ENCODE results near the gene PRSS12.
"Not testable (repeated sequence)": the region's sequence is repeated elsewhere in the genome, so short reads cannot be mapped to it uniquely, and the experiment has no call there.

Gene PRSS12

GRCh38 chr4:118352843-118353533 is at the start of gene PRSS12:
TSS of gene PRSS12 (minus strand) at chr4:118353003. CDS start at chr4:118352720, 283 bp downstream.
- Histone ChIP-seq H3K4me1 (peaks cover 0 to 20% (median 17%) of the 10 kb centered on the region in 4 donors), H3K36me3 (no peaks in the 10 kb centered on the region), H3K9me3 (no peaks in the 10 kb centered on the region), H3K4me3 (peak within 1 kb of the TSS; percentile 31 to 50), H3K27me3 (peaks cover 0 to 73% of the 10 kb centered on the region in 2 donors), H3K27ac (no peak within 1 kb of the TSS)
- peak; percentile 40 to 56 for TF ChIP-seq CTCF (IDR thresholded peaks at IDR 0.05)
- DNase-seq, result no peak
- intact Hi-C loops (cut with DNase I; ENCODE audit: low total_unique reads), result no loop called here

- H3K9me3 ChIP-seq, result no peaks in the 10 kb centered on the region
- no peaks in the 10 kb centered on the region for H3K36me3 ChIP-seq
- no peaks in the 10 kb centered on the region for H3K27me3 ChIP-seq
- no peak for DNase-seq
- TF ChIP-seq CTCF (IDR thresholded peaks at IDR 0.05), result no peak
- no peaks in the 10 kb centered on the region for H3K4me1 ChIP-seq
- no peak overlapping the region for H3K27ac ChIP-seq
- no peak overlapping the region for H3K4me3 ChIP-seq
- intact Hi-C loops (cut with DNase I; ENCODE audit: low total_unique reads), result no loop called here
Observed at GRCh38 chr4:118400356-118400755, 47.6 kb upstream of the PRSS12 start.

GRCh38 chr4:118399883-118400282 is 47.1 kb upstream of the PRSS12 start:
- H3K4me3 ChIP-seq; DNase-seq; intact Hi-C loops (cut with DNase I; ENCODE audit: low total_unique reads); H3K27me3 ChIP-seq; H3K4me1 ChIP-seq; H3K9me3 ChIP-seq; H3K27ac ChIP-seq; H3K36me3 ChIP-seq: not testable (repeated sequence)

GRCh38 chr4:118398226-118399090 is 45.7 kb upstream of the PRSS12 start:
- intact Hi-C loops (cut with DNase I; ENCODE audit: low total_unique reads), result no loop called here
- no peaks in the 10 kb centered on the region for H3K36me3 ChIP-seq
- H3K9me3 ChIP-seq, result no peaks in the 10 kb centered on the region
- no peak for DNase-seq
- H3K27me3 ChIP-seq, result no peaks in the 10 kb centered on the region
- no peak overlapping the region for H3K27ac ChIP-seq
- no peak overlapping the region for H3K4me3 ChIP-seq
- H3K4me1 ChIP-seq, result no peaks in the 10 kb centered on the region
- TF ChIP-seq CTCF (IDR thresholded peaks at IDR 0.05), result no peak

GRCh38 chr4:118397623-118397979 is 44.8 kb upstream of the PRSS12 start:
- Histone ChIP-seq H3K27ac (no peak overlapping the region), H3K4me3 (no peak overlapping the region), H3K36me3 (no peaks in the 10 kb centered on the region), H3K4me1 (no peaks in the 10 kb centered on the region), H3K9me3 (no peaks in the 10 kb centered on the region), H3K27me3 (no peaks in the 10 kb centered on the region)
- intact Hi-C loops (cut with DNase I; ENCODE audit: low total_unique reads), result no loop called here
- TF ChIP-seq CTCF (IDR thresholded peaks at IDR 0.05), result no peak
- no peak for DNase-seq
